Panc1 (cell line): Measurements from ENCODE around the gene PTPRE. TPM values are rescaled to one million over a fixed set of nuclear protein-coding genes. Genes with fewer than 3 reads are reported as not detected.

Experiments used
- ATAC-seq: fragments of 200-7000 bp; cut with Tn5 transposase; 2 replicates; pipeline ENCODE4 v1.9.1; 2020; ENCODE audit warnings: mild to moderate bottlenecking, moderate library complexity
- BruUV-seq: library from RNA; stranded (reverse); fragments of 400-500 nt; replicated peaks from 2 replicates; lab custom pipeline; 2021; lab: Mats Ljungman, UMichigan
- CTCF ChIA-PET: fragments of 300-600 bp; sonication (Branson Sonifier 250); formaldehyde crosslinking; loops from one replicate; lab custom pipeline; 2022; ENCODE audit warnings: antibody characterized with exemption; lab: Charles Lee
- POLR2A ChIA-PET: fragments of 300-600 bp; sonication (Branson Sonifier 250); formaldehyde crosslinking; loops from one replicate; lab custom pipeline; 2022; ENCODE audit warnings: antibody characterized with exemption; lab: Charles Lee
- DNase-seq: peaks from one replicate; pipeline ENCODE4 v3.0.0-alpha.2; 2010; ENCODE audit warnings: low read depth, low spot score
- H3K27ac ChIP-seq: 2 replicates; pipeline ENCODE4 v1.5.1; 2011; ENCODE audit warnings: mild to moderate bottlenecking, low read length, inconsistent platforms
- H3K27me3 ChIP-seq: fragments of 200-500 bp; sonication (Bioruptor generic); 2 replicates; pipeline ENCODE4 v1.6.0; 2014; ENCODE audit warnings: low read length, inconsistent platforms; ENCODE audit not compliant: control insufficient read depth, insufficient read depth
- H3K36me3 ChIP-seq: fragments of 200-500 bp; sonication (Bioruptor generic); 2 replicates; pipeline ENCODE4 v1.5.1; 2014; ENCODE audit warnings: inconsistent platforms, mild to moderate bottlenecking, low read length, moderate library complexity; ENCODE audit not compliant: control insufficient read depth, insufficient read depth
- H3K4me1 ChIP-seq: 2 replicates; pipeline ENCODE4 v1.5.1; 2011; ENCODE audit warnings: inconsistent platforms, mild to moderate bottlenecking, low read length, moderate library complexity; ENCODE audit not compliant: control insufficient read depth, insufficient read depth
- H3K4me3 ChIP-seq, 2 experiments: 2 replicates each; pipeline ENCODE4 v1.5.1; 2011 to 2012; ENCODE audit warnings: low read depth in 2 of 2, low read length in 2 of 2, mild to moderate bottlenecking in 2 of 2, inconsistent platforms in 1 of 2, moderate library complexity in 1 of 2
- H3K9me3 ChIP-seq: fragments of 200-500 bp; sonication (Bioruptor generic); 2 replicates; pipeline ENCODE4 v1.5.1; 2014; ENCODE audit warnings: low read depth, mild to moderate bottlenecking, inconsistent platforms, low read length, moderate library complexity; ENCODE audit not compliant: control insufficient read depth, insufficient read depth
- POLR2AphosphoS5 ChIP-seq: IDR thresholded peaks from 2 replicates; pipeline ENCODE4 v1.6.1; 2012; ENCODE audit warnings: mild to moderate bottlenecking, low read depth, low read length, moderate library complexity
- REST ChIP-seq, 2 experiments: IDR thresholded peaks; 2 replicates each; pipeline ENCODE4 v1.6.1; 2011 to 2012; ENCODE audit warnings: low read depth in 2 of 2, control low read depth in 1 of 2, low read length in 1 of 2, mild to moderate bottlenecking in 1 of 2, moderate library complexity in 1 of 2; ENCODE audit not compliant: insufficient read depth in 1 of 2
- SIN3A ChIP-seq: IDR thresholded peaks from 2 replicates; pipeline ENCODE4 v1.6.1; 2012; ENCODE audit warnings: low read depth, mild to moderate bottlenecking, low read length, moderate library complexity, borderline replicate concordance; ENCODE audit not compliant: insufficient read depth
- TCF7L2 ChIP-seq: IDR thresholded peaks from 2 replicates; pipeline ENCODE4 v1.6.1; 2011; ENCODE audit warnings: mild to moderate bottlenecking, low read depth, low read length, inconsistent platforms
- in situ Hi-C: cut with HindIII; loops from 2 replicates; pipeline ENCODE4 v1.10.0; 2016; ENCODE audit warnings: low sequenced_read_pairs, low pct_unique_long_range_greater_than_20kb
- intact Hi-C: fragments of 100-400 bp; cut with micrococcal nuclease; formaldehyde crosslinking; loops from one replicate; pipeline ENCODE4 v1.10.0; 2022; ENCODE audit not compliant: unreplicated experiment
- total RNA-seq: library from RNA; stranded (reverse); gene quantifications from one replicate; pipeline ENCODE4 v1.2.1, GENCODE V29; 2021; ENCODE audit not compliant: unreplicated experiment
- TF ChIP-seq, protein P1 (sequence below): fragments of 450-650 bp; IDR thresholded peaks from 2 replicates; pipeline ENCODE4 v1.5.1; 2017; ENCODE audit warnings: mild to moderate bottlenecking

Gene PTPRE
- total RNA-seq, 1 experiment from 2014 or later, result 0.44 TPM

DNA sequence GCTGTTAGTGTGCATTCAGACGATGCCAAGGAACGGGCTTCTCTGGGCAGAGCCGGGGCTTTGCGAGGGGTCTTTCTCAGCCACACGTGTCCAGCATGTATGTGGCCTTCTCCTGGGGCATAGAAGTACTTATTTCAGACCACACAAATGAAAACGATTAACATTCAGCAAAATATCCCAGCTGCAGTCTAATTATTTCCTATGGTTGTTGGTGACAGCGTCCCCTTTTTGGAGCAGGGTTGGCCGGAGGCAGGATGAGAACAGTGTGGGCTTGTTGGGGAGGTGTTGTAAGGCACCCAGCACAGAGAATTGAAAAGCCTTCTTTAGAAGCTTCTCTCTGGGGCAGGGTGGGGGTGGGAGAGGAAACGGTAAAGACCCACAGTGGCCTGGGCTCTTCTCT lies 54.2 kb downstream of the PTPRE start:
- intact Hi-C loops (no loop called here), in situ Hi-C loops (no loop called here)
- Histone ChIP-seq H3K4me3 (no peak overlapping the region), H3K27me3 (peaks cover 6% of the 10 kb centered on the region; the same call in 1 of the 2 replicates), H3K27ac (no peak overlapping the region), H3K4me1 (no peaks in the 10 kb centered on the region), H3K9me3 (no peaks in the 10 kb centered on the region), H3K36me3 (no peaks in the 10 kb centered on the region)
- POLR2A ChIA-PET, result no interaction called here
- TF ChIP-seq REST (IDR thresholded peaks at IDR 0.05; ENCODE audit: insufficient read depth in 1 of 2, low read depth in 2 of 2, low read length in 1 of 2) (no peak), TCF7L2 (no peak), POLR2AphosphoS5 (no peak), SIN3A (no peak)
- TF ChIP-seq, protein P1, sequence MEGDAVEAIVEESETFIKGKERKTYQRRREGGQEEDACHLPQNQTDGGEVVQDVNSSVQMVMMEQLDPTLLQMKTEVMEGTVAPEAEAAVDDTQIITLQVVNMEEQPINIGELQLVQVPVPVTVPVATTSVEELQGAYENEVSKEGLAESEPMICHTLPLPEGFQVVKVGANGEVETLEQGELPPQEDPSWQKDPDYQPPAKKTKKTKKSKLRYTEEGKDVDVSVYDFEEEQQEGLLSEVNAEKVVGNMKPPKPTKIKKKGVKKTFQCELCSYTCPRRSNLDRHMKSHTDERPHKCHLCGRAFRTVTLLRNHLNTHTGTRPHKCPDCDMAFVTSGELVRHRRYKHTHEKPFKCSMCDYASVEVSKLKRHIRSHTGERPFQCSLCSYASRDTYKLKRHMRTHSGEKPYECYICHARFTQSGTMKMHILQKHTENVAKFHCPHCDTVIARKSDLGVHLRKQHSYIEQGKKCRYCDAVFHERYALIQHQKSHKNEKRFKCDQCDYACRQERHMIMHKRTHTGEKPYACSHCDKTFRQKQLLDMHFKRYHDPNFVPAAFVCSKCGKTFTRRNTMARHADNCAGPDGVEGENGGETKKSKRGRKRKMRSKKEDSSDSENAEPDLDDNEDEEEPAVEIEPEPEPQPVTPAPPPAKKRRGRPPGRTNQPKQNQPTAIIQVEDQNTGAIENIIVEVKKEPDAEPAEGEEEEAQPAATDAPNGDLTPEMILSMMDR, result no peak
- CTCF ChIA-PET, result no interaction called here
- DNase-seq, result no peak
- no TSS peak for BruUV-seq
- ATAC-seq, result no peak

DNA sequence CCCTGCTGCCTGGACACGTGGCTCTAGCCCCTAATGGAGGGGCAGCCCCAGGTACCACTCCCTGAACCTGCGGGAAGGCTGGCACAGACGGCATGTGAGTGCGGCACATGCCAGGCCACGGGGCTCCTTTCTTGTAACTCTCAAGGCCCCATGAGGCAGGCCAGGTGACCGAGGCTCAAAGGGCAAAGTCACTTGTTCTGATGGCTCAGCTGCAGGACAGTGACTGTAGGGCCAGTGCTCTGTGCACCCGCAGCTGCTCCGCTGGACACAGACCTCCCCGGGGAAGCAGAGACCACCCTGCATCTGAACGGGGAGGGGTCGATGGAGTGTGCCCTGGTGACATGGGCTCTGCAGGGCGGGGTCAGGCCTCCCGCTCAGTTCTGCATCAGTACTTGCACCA lies 55.3 kb downstream of the PTPRE start:
- Histone ChIP-seq H3K9me3 (no peaks in the 10 kb centered on the region), H3K36me3 (no peaks in the 10 kb centered on the region), H3K4me1 (no peaks in the 10 kb centered on the region), H3K4me3 (no peak overlapping the region), H3K27ac (no peak overlapping the region), H3K27me3 (peaks cover 6% of the 10 kb centered on the region; the same call in 1 of the 2 replicates)
- DNase-seq, result no peak
- ATAC-seq, result no peak
- in situ Hi-C loops, result no loop called here
- TF ChIP-seq REST (IDR thresholded peaks at IDR 0.05; ENCODE audit: insufficient read depth in 1 of 2, low read depth in 2 of 2, low read length in 1 of 2) (no peak), TCF7L2 (no peak), SIN3A (no peak), POLR2AphosphoS5 (no peak)
- TF ChIP-seq, protein P1, result no peak
- ChIA-PET CTCF (interaction anchor here (0.6 kb wide), 1 partner anchor 11 kb away, joined by 3 read pairs; no protein-coding TSS in a partner anchor), POLR2A (no interaction called here)
- BruUV-seq, result no TSS peak
- intact Hi-C loops, result no loop called here
